K562 (cell line): Measurements from ENCODE around the gene C2orf92. TPM values are rescaled to one million over a fixed set of nuclear protein-coding genes. Genes with fewer than 3 reads are reported as not detected.
A peak's percentile ranks its signal among the peaks of the same experiment; 100 is the strongest.

Experiments used
- ARID3A ChIP-seq: IDR thresholded peaks from 2 replicates; pipeline ENCODE4 v1.6.1; 2012; ENCODE audit warnings: low read depth, low read length, improper control_type of control experiment, borderline replicate concordance
- ATF2 ChIP-seq: sonication (generic); formaldehyde crosslinking; IDR thresholded peaks from 2 replicates; pipeline ENCODE4 v1.8.1; 2022; ENCODE audit warnings: missing genetic modification reagents
- CLOCK ChIP-seq: fragments of 250-450 bp; sonication (Bioruptor Pico); IDR thresholded peaks from 2 replicates; pipeline ENCODE4 v1.4.0; 2020; ENCODE audit warnings: mild to moderate bottlenecking, moderate library complexity, borderline replicate concordance
- CREB3L1 ChIP-seq: fragments of 450-650 bp; IDR thresholded peaks from 2 replicates; pipeline ENCODE4 v1.6.1; 2014; ENCODE audit warnings: low read depth, mild to moderate bottlenecking, moderate library complexity, borderline replicate concordance
- DDX20 ChIP-seq: fragments of 450-650 bp; IDR thresholded peaks from 2 replicates; pipeline ENCODE4 v1.6.1; 2016; ENCODE audit warnings: missing genetic modification characterization, low read depth, mild to moderate bottlenecking, missing compliant biosample characterization, moderate library complexity
- GTF3C2 ChIP-seq: IDR thresholded peaks from 3 replicates; pipeline ENCODE4 v1.6.1; 2011; ENCODE audit warnings: borderline replicate concordance, mild to moderate bottlenecking, moderate library complexity; ENCODE audit not compliant: insufficient read length; ENCODE audit errors: extremely low read depth
- HSF4 ChIP-seq: fragments of 250-450 bp; sonication (Bioruptor Pico); IDR thresholded peaks from 2 replicates; pipeline ENCODE4 v2.1.2; 2022; ENCODE audit warnings: mild to moderate bottlenecking, moderate library complexity, borderline replicate concordance
- ILK ChIP-seq: fragments of 450-650 bp; IDR thresholded peaks from 2 replicates; pipeline ENCODE4 v1.6.1; 2016; ENCODE audit warnings: missing genetic modification characterization, low read depth, mild to moderate bottlenecking, missing compliant biosample characterization, moderate library complexity, borderline replicate concordance
- MEF2A ChIP-seq: IDR thresholded peaks from 2 replicates; pipeline ENCODE4 v1.6.1; 2011; ENCODE audit warnings: low read depth, mild to moderate bottlenecking, low read length, moderate library complexity; ENCODE audit not compliant: control insufficient read depth
- MTA1 ChIP-seq: fragments of 450-650 bp; IDR thresholded peaks from 2 replicates; pipeline ENCODE4 v1.6.1; 2017; ENCODE audit warnings: borderline replicate concordance
- MYNN ChIP-seq, 2 experiments: sonication (generic); formaldehyde crosslinking in 1 of 2; IDR thresholded peaks; 2 replicates each; pipeline versions ENCODE4 v1.5.0 to v1.6.1; 2016 to 2020; ENCODE audit warnings: antibody characterized with exemption in 1 of 2, missing genetic modification reagents in 1 of 2
- SP1 ChIP-seq: sonication (generic); formaldehyde crosslinking; IDR thresholded peaks from 2 replicates; pipeline ENCODE4 v1.8.1; 2022; ENCODE audit warnings: mild to moderate bottlenecking, missing genetic modification reagents
- STAT5A ChIP-seq: IDR thresholded peaks from 2 replicates; pipeline ENCODE4 v1.6.1; 2012; ENCODE audit warnings: low read length, inconsistent platforms, borderline replicate concordance
- TGIF2 ChIP-seq: sonication (generic); formaldehyde crosslinking; IDR thresholded peaks from 2 replicates; pipeline ENCODE4 v1.8.1; 2022; ENCODE audit warnings: mild to moderate bottlenecking, missing genetic modification reagents, moderate library complexity
- USF2 ChIP-seq: sonication (generic); formaldehyde crosslinking; IDR thresholded peaks from 2 replicates; pipeline ENCODE4 v1.5.0; 2020; ENCODE audit warnings: missing genetic modification reagents
- ZNF124 ChIP-seq: sonication (generic); formaldehyde crosslinking; IDR thresholded peaks from 2 replicates; pipeline ENCODE4 v1.8.1; 2022; ENCODE audit warnings: missing genetic modification reagents
- polyA plus RNA-seq, 8 experiments: library from polyadenylated mRNA; depleted of rRNA in 4 of 8; stranded (reverse) in 5 of 8; unstranded in 3 of 8; fragments of >200 nt; fragmentation: Nextera tagmentation in 2 of 8; fragmentation: Illumina TruSeq in 1 of 8; extraction: Ambion mirVana in 2 of 8; extraction: Trizol in 1 of 8; gene quantifications; 2 replicates each; pipeline versions ENCODE4 v1.2.1 to v1.2.3, GENCODE V29; 2011 to 2014; ENCODE audit warnings: inconsistent platforms in 1 of 8, missing spikeins in 1 of 8
- total RNA-seq, 7 experiments: library from RNA; depleted of rRNA in 6 of 7; stranded (reverse); fragments of >200 nt in 6 of 7; fragmentation: Illumina TruSeq in 2 of 7; extraction: Trizol in 2 of 7; gene quantifications; 2 replicates each; pipeline versions ENCODE4 v1.2.1 to v1.2.3, GENCODE V29; 2011 to 2021; ENCODE audit warnings: low replicate concordance in 1 of 7

The C2orf92 gene
- total and polyA plus RNA-seq, 9 of the 15 experiments (the other 6 are each of a cell fraction or from before 2014, with no cell fraction given) = 0.65 to 6.8 (median 3.6) TPM

- TF ChIP-seq ZNF124 (no peak), TGIF2 (no peak), ARID3A (0 out of 2 replicates have a peak, but pooled peaks have one; percentile 2), CREB3L1 (0 out of 2 replicates have a peak, but pooled peaks have one; percentile 19), MTA1 (no peak), HSF4 (CRISPR knock-in tag) (no peak), ILK (tag) (no peak), DDX20 (tag) (no peak), ATF2 (CRISPR knock-in tag) (no peak), GTF3C2 (peak; percentile 63), MYNN (IDR thresholded peaks at IDR 0.05) (no peak), MYNN (CRISPR knock-in tag; IDR thresholded peaks at IDR 0.05) (no peak), MEF2A (no peak), CLOCK (CRISPR knock-in tag) (no peak), STAT5A (no peak), USF2 (CRISPR knock-in tag) (no peak), SP1 (no peak)
These were observed 4.9 kb upstream of the C2orf92 start (continued) for GRCh38 chr2:97664636-97664970.
